IMR-90 (cell line): ENCODE results near the gene FMN2. TPM values are rescaled to one million over a fixed set of nuclear protein-coding genes. Genes with fewer than 3 reads are reported as not detected.

Source experiments
- ATAC-seq: fragments of 200-7000 bp; cut with Tn5 transposase; 2 replicates; pipeline ENCODE4 v1.9.1; 2020; ENCODE audit warnings: low read depth, mild to moderate bottlenecking, moderate library complexity
- BruUV-seq: library from RNA; stranded (reverse); fragments of 400-500 nt; replicated peaks from 2 replicates; lab custom pipeline; 2021; lab: Mats Ljungman, UMichigan
- CTCF ChIA-PET: fragments of 300-600 bp; formaldehyde crosslinking; extraction: SDS; loops from one replicate; lab custom pipeline; 2021; ENCODE audit warnings: antibody characterized with exemption; lab: Yijun Ruan, JAX
- POLR2A ChIA-PET: fragments of 300-600 bp; sonication (Branson Sonifier 250); formaldehyde crosslinking; loops from one replicate; lab custom pipeline; 2022; ENCODE audit warnings: antibody characterized with exemption; ENCODE audit not compliant: unreplicated experiment; lab: Charles Lee
- DNase-seq: peaks from one replicate; pipeline ENCODE4 v3.0.0; 2013
- H2AFZ ChIP-seq: replicated peaks from 2 replicates; pipeline ENCODE3; 2013; ENCODE audit warnings: low read length, mild to moderate bottlenecking; ENCODE audit not compliant: poor library complexity
- H2AK5ac ChIP-seq: 2 replicates; pipeline ENCODE4 v1.6.1; 2013; ENCODE audit warnings: low read depth, low read length, inconsistent platforms
- H2AK9ac ChIP-seq: replicated peaks from 2 replicates; pipeline ENCODE3; 2013; ENCODE audit warnings: mild to moderate bottlenecking, low read depth, low read length, moderate library complexity; ENCODE audit not compliant: poor library complexity
- H2BK120ac ChIP-seq: 2 replicates; pipeline ENCODE4 v1.6.1; 2013; ENCODE audit warnings: low read depth, low read length, inconsistent platforms
- H2BK15ac ChIP-seq: 3 replicates; pipeline ENCODE4 v1.6.1; 2013; ENCODE audit warnings: low read depth, low read length, inconsistent platforms
- H2BK20ac ChIP-seq: 2 replicates; pipeline ENCODE4 v1.6.1; 2013; ENCODE audit warnings: low read depth, mild to moderate bottlenecking, inconsistent platforms, low read length, moderate library complexity
- H2BK5ac ChIP-seq: 2 replicates; pipeline ENCODE4 v1.6.1; 2013; ENCODE audit warnings: mild to moderate bottlenecking, low read depth, low read length, inconsistent platforms; ENCODE audit not compliant: poor library complexity, severe bottlenecking
- H3K14ac ChIP-seq: replicated peaks from 2 replicates; pipeline ENCODE4 v1.6.1; 2013; ENCODE audit warnings: low read depth, low read length, inconsistent platforms
- H3K18ac ChIP-seq: 2 replicates; pipeline ENCODE4 v1.6.1; 2013; ENCODE audit warnings: low read depth, low read length, control low read depth
- H3K23ac ChIP-seq: 2 replicates; pipeline ENCODE4 v1.6.1; 2013; ENCODE audit warnings: low read depth, low read length, inconsistent platforms
- H3K27ac ChIP-seq: 2 replicates; pipeline ENCODE4 v1.5.1; 2013; ENCODE audit warnings: mild to moderate bottlenecking, control low read depth, low read length; ENCODE audit not compliant: insufficient read depth
- H3K27me3 ChIP-seq: 2 replicates; pipeline ENCODE4 v1.6.1; 2013; ENCODE audit warnings: low read length; ENCODE audit not compliant: control insufficient read depth, insufficient read depth
- H3K36me3 ChIP-seq: 2 replicates; pipeline ENCODE4 v1.6.1; 2013; ENCODE audit warnings: low read length, mixed read lengths; ENCODE audit not compliant: control insufficient read depth, insufficient read depth
- H3K4ac ChIP-seq: 2 replicates; pipeline ENCODE4 v1.6.1; 2013; ENCODE audit warnings: low read depth, low read length, inconsistent platforms
- H3K4me1 ChIP-seq: 2 replicates; pipeline ENCODE4 v1.6.1; 2013; ENCODE audit warnings: low read length, mixed read lengths; ENCODE audit not compliant: control insufficient read depth, insufficient read depth
- H3K4me2 ChIP-seq: 2 replicates; pipeline ENCODE4 v1.6.1; 2013; ENCODE audit warnings: low read depth, mild to moderate bottlenecking, control low read depth, low read length, moderate library complexity
- H3K4me3 ChIP-seq: 2 replicates; pipeline ENCODE4 v1.5.1; 2013; ENCODE audit warnings: low read depth, mild to moderate bottlenecking, control low read depth, low read length, moderate library complexity; ENCODE audit not compliant: insufficient read depth
- H3K56ac ChIP-seq: 2 replicates; pipeline ENCODE4 v1.6.1; 2013; ENCODE audit warnings: low read length, inconsistent platforms; ENCODE audit not compliant: insufficient read depth; ENCODE audit errors: extremely low read depth
- H3K79me1 ChIP-seq, 2 experiments: 2 replicates each; pipeline ENCODE4 v1.6.1; 2013; ENCODE audit warnings: low read length in 2 of 2, inconsistent platforms in 1 of 2, low read depth in 1 of 2
- H3K9ac ChIP-seq: 2 replicates; pipeline ENCODE4 v1.6.1; 2013; ENCODE audit warnings: low read depth, low read length, control low read depth
- H3K9me1 ChIP-seq: 2 replicates; pipeline ENCODE4 v1.6.1; 2013; ENCODE audit warnings: low read length, inconsistent platforms; ENCODE audit not compliant: insufficient read depth
- H3K9me3 ChIP-seq: 2 replicates; pipeline ENCODE4 v1.6.1; 2013; ENCODE audit warnings: low read length; ENCODE audit not compliant: control insufficient read depth, insufficient read depth
- H4K20me1 ChIP-seq: 2 replicates; pipeline ENCODE4 v1.6.1; 2013; ENCODE audit warnings: low read length, inconsistent platforms; ENCODE audit not compliant: insufficient read depth
- H4K5ac ChIP-seq: 2 replicates; pipeline ENCODE4 v1.6.1; 2013; ENCODE audit warnings: mild to moderate bottlenecking, low read depth, low read length, control low read depth
- H4K8ac ChIP-seq, 2 experiments: 2 replicates each; pipeline ENCODE4 v1.6.1; 2013; ENCODE audit warnings: low read depth in 2 of 2, low read length in 2 of 2, control low read depth in 1 of 2, inconsistent platforms in 1 of 2
- H4K91ac ChIP-seq: 2 replicates; pipeline ENCODE4 v1.6.1; 2013; ENCODE audit warnings: low read depth, low read length, inconsistent platforms; ENCODE audit not compliant: insufficient read depth
- CEBPB ChIP-seq: IDR thresholded peaks from 2 replicates; pipeline ENCODE4 v1.6.1; 2012; ENCODE audit warnings: low read depth, low read length, improper control_type of control experiment
- CHD1 ChIP-seq: IDR thresholded peaks from 2 replicates; pipeline ENCODE4 v1.6.1; 2012; ENCODE audit warnings: low read depth, low read length, improper control_type of control experiment
- WGBS, 2 experiments: methylation state at CpG; one replicate each; pipeline versions ENCODE4 v1.1.5 to v1.1.7; 2013; ENCODE audit warnings: missing lambda C conversion rate in 2 of 2; ENCODE audit not compliant: insufficient read length in 1 of 2; ENCODE audit errors: extremely low coverage in 2 of 2; 5-methylcytosine and 5-hydroxymethylcytosine counted together
- dilution Hi-C: fragments of 300-500 bp; cut with HindIII; formaldehyde crosslinking; loops from one replicate; pipeline ENCODE4 v1.14.3; 2018; ENCODE audit warnings: low sequenced_read_pairs; ENCODE audit not compliant: unreplicated experiment
- in situ Hi-C: fragments of 300-500 bp; cut with MboI; formaldehyde crosslinking; loops from 3 replicates; pipeline ENCODE4 v1.14.3; 2019; ENCODE audit warnings: low sequenced_read_pairs, inconsistent platforms, mixed read lengths
- intact Hi-C: fragments of 100-400 bp; cut with micrococcal nuclease; formaldehyde crosslinking; loops from 2 replicates; pipeline ENCODE4 v1.10.0; 2022
- polyA plus RNA-seq, 3 experiments: library from polyadenylated mRNA; depleted of rRNA; stranded (reverse); fragments of >200 nt; gene quantifications; 2 replicates each; pipeline ENCODE4 v1.2.3, GENCODE V29; 2012; ENCODE audit warnings: low replicate concordance in 1 of 3
- total RNA-seq: library from RNA; depleted of rRNA; stranded (reverse); fragments of >200 nt; gene quantifications from 2 replicates; pipeline ENCODE4 v1.2.3, GENCODE V29; 2012

The FMN2 gene
- total and polyA plus RNA-seq, 2 of the 4 experiments (the other 2 are of a cell fraction), result 29.0 to 35.8 TPM

DNA sequence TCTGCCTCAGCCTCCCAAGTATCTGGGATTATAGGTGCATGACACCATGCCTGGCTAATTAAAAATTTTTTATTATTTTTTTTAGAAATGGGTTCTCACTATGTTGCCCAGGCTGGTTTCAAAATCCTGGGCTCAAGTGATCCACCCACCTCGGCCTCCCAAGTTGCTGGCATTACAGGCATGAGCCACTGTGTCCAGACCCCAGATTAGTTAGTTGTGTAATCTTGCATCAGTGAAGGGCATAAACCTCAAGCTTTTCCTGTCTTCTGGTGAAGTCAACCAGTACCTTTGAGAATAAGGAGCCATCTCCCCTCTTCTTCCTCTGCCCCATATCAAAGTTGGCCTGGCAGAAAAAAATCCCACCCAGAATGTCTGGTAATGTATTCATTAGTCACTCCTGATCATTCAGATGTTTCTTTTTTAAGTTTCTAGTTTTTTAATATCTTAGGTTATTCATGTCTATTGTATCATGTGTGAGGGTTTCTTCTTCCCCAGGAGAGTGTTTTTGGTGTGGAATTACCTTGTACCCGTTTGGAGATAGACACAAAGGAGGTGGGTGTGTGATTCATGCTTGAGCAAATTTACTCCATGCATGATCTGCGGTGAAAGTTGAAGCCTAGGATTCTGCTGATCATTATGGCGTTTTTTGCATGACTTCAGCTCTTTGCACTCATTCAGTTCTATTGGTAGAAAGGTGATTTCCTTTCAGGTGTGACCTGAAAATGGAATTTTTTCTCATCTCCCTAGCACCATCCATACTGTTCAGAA is 144.0 kb downstream of the FMN2 start:
- no CpG with 5 or more reads among the region's 4 CpGs for WGBS, 2 experiments
- TF ChIP-seq CEBPB, result peak; percentile 57; the same call in 1 of the 2 replicates
- TF ChIP-seq CHD1, result no peak
- POLR2A ChIA-PET, result no interaction called here

More for the DNA sequence above, 144.0 kb downstream of the FMN2 start:
- H2BK5ac ChIP-seq, result peak overlapping the region; percentile 97
- H2BK120ac ChIP-seq, result peak overlapping the region; percentile 98
- ATAC-seq, result no peak
- H3K4me1 ChIP-seq, result peaks cover 25% of the 10 kb centered on the region
- peak overlapping the region; percentile 82 for H3K27ac ChIP-seq
- no peaks in the 10 kb centered on the region for H4K20me1 ChIP-seq
- H3K9me1 ChIP-seq, result peaks cover 11% of the 10 kb centered on the region; the same call in 1 of the 2 replicates
- no peaks in the 10 kb centered on the region for H3K27me3 ChIP-seq
- no peak overlapping the region for H3K9ac ChIP-seq
- no peaks in the 10 kb centered on the region for H3K9me3 ChIP-seq
- peak overlapping the region; percentile 93 for H2AK5ac ChIP-seq
- no TSS peak for BruUV-seq
- H3K14ac ChIP-seq, result peak overlapping the region; percentile 90
- H3K79me1 ChIP-seq, result peaks cover 10 to 32% of the 10 kb centered on the region in 2 experiments
- no peak overlapping the region for H2AK9ac ChIP-seq
- H2BK20ac ChIP-seq, result peak overlapping the region; percentile 96
- intact Hi-C loops (loop anchor here (5.0 kb wide), 1 partner anchor 117 kb away; no protein-coding TSS in a partner anchor), dilution Hi-C loops (no loop called here), in situ Hi-C loops (no loop called here)
- peak overlapping the region; percentile 97 for H4K91ac ChIP-seq
- peaks cover 2% of the 10 kb centered on the region; the same call in 1 of the 2 replicates for H3K36me3 ChIP-seq
- peak overlapping the region; percentile 95; the same call in 1 of the 2 replicates for H4K5ac ChIP-seq
- H3K4ac ChIP-seq, result peak overlapping the region; percentile 98
- no peak for DNase-seq
- no peak overlapping the region for H3K4me2 ChIP-seq
- H3K23ac ChIP-seq, result peak overlapping the region; percentile 66
- peak overlapping the region; percentile 94; the same call in 2 of the 3 replicates for H2BK15ac ChIP-seq
- peak overlapping the region; percentile 80 to 89 for H4K8ac ChIP-seq
- H3K18ac ChIP-seq, result peak overlapping the region; percentile 83; the same call in 1 of the 2 replicates
- H2AFZ ChIP-seq, result no peak overlapping the region
- no peak overlapping the region for H3K4me3 ChIP-seq
- H3K56ac ChIP-seq, result peak overlapping the region; percentile 66; the same call in 1 of the 2 replicates
- CTCF ChIA-PET, result no interaction called here
